Heart right ventricle (tissue), 16 donors: ENCODE data around the gene GRIK4. TPM values are rescaled to one million over a fixed set of nuclear protein-coding genes. Genes with fewer than 3 reads are reported as not detected.

Source experiments
- ATAC-seq, 8 donors: fragments of 200-7000 bp; cut with Tn5 transposase; one replicate each; pipeline ENCODE4 v1.9.1; 2020; ENCODE audit warnings: mild to moderate bottlenecking in 8 of 8, moderate library complexity in 8 of 8, moderate number of reproducible peaks in 1 of 8
- DNase-seq, 2 donors: peaks; one replicate each; pipeline ENCODE4 v3.0.0-alpha.2; 2020
- H3K27ac ChIP-seq, 10 donors: fragments of 200-600 bp; sonication (generic) in 2 of 10; one replicate each; pipeline versions ENCODE4 v1.5.0 to v1.8.0; 2020 to 2022; ENCODE audit warnings: mild to moderate bottlenecking in 3 of 10
- H3K27me3 ChIP-seq, 7 donors: fragments of 200-600 bp; one replicate each; pipeline ENCODE4 v1.8.0; 2021 to 2022; ENCODE audit warnings: mild to moderate bottlenecking in 2 of 7
- H3K36me3 ChIP-seq, 9 donors: fragments of 200-600 bp; sonication (generic) in 1 of 9; one replicate each; pipeline versions ENCODE4 v1.5.0 to v1.8.0; 2020 to 2022; ENCODE audit warnings: mild to moderate bottlenecking in 2 of 9
- H3K4me1 ChIP-seq, 9 donors: fragments of 200-600 bp; sonication (generic) in 1 of 9; one replicate each; pipeline versions ENCODE4 v1.5.0 to v1.8.0; 2020 to 2022; ENCODE audit warnings: mild to moderate bottlenecking in 4 of 9
- H3K4me3 ChIP-seq, 10 donors: fragments of 200-600 bp; sonication (generic) in 2 of 10; one replicate each; pipeline versions ENCODE4 v1.5.0 to v1.8.0; 2020 to 2022; ENCODE audit warnings: mild to moderate bottlenecking in 7 of 10, moderate library complexity in 2 of 10
- H3K9me3 ChIP-seq, 11 donors: fragments of 200-600 bp in 10 of 11; sonication (generic) in 2 of 11; one replicate each; pipeline versions ENCODE4 v1.5.0 to v1.8.0; 2013 to 2022; ENCODE audit warnings: mild to moderate bottlenecking in 2 of 11, control low read depth in 1 of 11, moderate library complexity in 1 of 11
- CTCF ChIP-seq, 9 donors: fragments of 200-600 bp; sonication (generic) in 2 of 9; IDR thresholded peaks; one replicate each; pipeline versions ENCODE4 v1.5.0 to v1.8.0; 2021 to 2022; ENCODE audit warnings: antibody characterized with exemption in 9 of 9, mild to moderate bottlenecking in 5 of 9, moderate library complexity in 1 of 9
- WGBS, 2 donors: extraction: QIAGEN DNeasy Blood & Tissue Kit; methylation state at CpG; one replicate each; pipeline ENCODE4 v1.1.7; 2013; ENCODE audit warnings: inconsistent platforms in 1 of 2; 5-methylcytosine and 5-hydroxymethylcytosine counted together
- intact Hi-C, 10 donors: fragments of 100-400 bp; cut with DNase I; formaldehyde crosslinking; loops; one replicate each; pipeline versions ENCODE4 v1.11.1 to v1.14.2; 2022
- polyA plus RNA-seq, 2 donors: library from polyadenylated mRNA; stranded (reverse); fragments of 200-250 nt; gene quantifications; one replicate each; pipeline ENCODE4 v1.2.3, GENCODE V29; 2013
- total RNA-seq, 10 donors: library from RNA; stranded (reverse); fragmentation: NEBNext Ultra II Directional in 3 of 10; extraction: Animal tissue kit (Norgen Biotek cat#: 25700) in 3 of 10; gene quantifications; one replicate each; pipeline versions ENCODE4 v1.2.1 to v1.2.4, GENCODE V29; 2021 to 2023
- donor health status: Arrhythmogenic right ventricular cardiomyopathy.
- donor health status: ischemic (EF 13 %, LVEDD 7.1; RV severe dilation, severe dysfunction).
- donor health status: healthy with polysubstance abuse.
- donor health status: DM: no; HTN: yes; CAD: no.
- donor health status: DM: no; HTN: no; CAD: no.
- donor health status: ischemic (EF 25% LVEDD 6.9; RV normal size, moderate dysfunction).
- donor health status: ischemic (EF 25% LVEDD 5.7; RV mildly dilated, moderate dysfunction).
- donor health status: healthy.
- donor health status: DM: yes; HTN: yes; CAD: no.
- donor health status: Ischemic cardiomyopathy.
- donor health status: ischemic (EF 35%, LVEDD 5.7; RV mildly dilated, moderate dysfunction).
- donor health status: nonischemic (EF 11% LVEDD 7.7; RV severe dilation, severe dysfunction).
- donor health status: DM: yes; HTN: yes; CAD: no.
- donor health status: PGD.
- donor health status: ischemic (EF 29% LVEDD 5.4; RV normal size, mild dysfunction).
- donor health status: nonischemic (EF 23%, LVEDD 6.1; RV moderate dilation, normal function).

GRIK4 gene
- total and polyA plus RNA-seq, 12 donors, result 0.01 to 0.85 (median 0.37) TPM; not detected in 6

GRCh38 chr11:120521176-120521575 is 9.6 kb downstream of the GRIK4 start:
- intact Hi-C loops, result loop anchor here in 1 of 10 donors (5.0 kb wide), 1 partner anchor 156 kb away; no protein-coding TSS in a partner anchor
- no peaks in the 10 kb centered on the region for H3K9me3 ChIP-seq
- no peak for TF ChIP-seq CTCF (IDR thresholded peaks at IDR 0.05)
- ATAC-seq (no peak), DNase-seq (no peak)
- H3K4me3 ChIP-seq, result no peak overlapping the region
- H3K27me3 ChIP-seq, result peaks cover 0 to 51% (median 37%) of the 10 kb centered on the region in 7 donors
- H3K4me1 ChIP-seq, result peaks cover 0 to 14% (median 3%) of the 10 kb centered on the region in 9 donors
- H3K36me3 ChIP-seq, result no peaks in the 10 kb centered on the region
- no peak overlapping the region for H3K27ac ChIP-seq
- WGBS, 2 donors, result 94 to 95% methylated on average over 7 of the region's 7 CpGs

- H3K4me1 ChIP-seq, result peaks cover 0 to 10% (median 3%) of the 10 kb centered on the region in 9 donors
- H3K9me3 ChIP-seq, result no peaks in the 10 kb centered on the region
- no peak overlapping the region for H3K4me3 ChIP-seq
- ATAC-seq, result no peak
- no peak for TF ChIP-seq CTCF (IDR thresholded peaks at IDR 0.05)
- DNase-seq, result no peak
- 90 to 93% methylated on average over 11 of the region's 11 CpGs for WGBS, 2 donors
- no peaks in the 10 kb centered on the region for H3K36me3 ChIP-seq
- peaks cover 0 to 50% (median 39%) of the 10 kb centered on the region in 7 donors for H3K27me3 ChIP-seq
- intact Hi-C loops, result loop anchor here in 1 of 10 donors (5.0 kb wide), 1 partner anchor 155 kb away; no protein-coding TSS in a partner anchor
- H3K27ac ChIP-seq, result no peak overlapping the region
Observed at GRCh38 chr11:120522021-120522420, 10.5 kb downstream of the GRIK4 start.

GRCh38 chr11:120522736-120523135 is 11.2 kb downstream of the GRIK4 start:
- Histone ChIP-seq H3K4me1 (peaks cover 0 to 6% (median 0%) of the 10 kb centered on the region in 9 donors), H3K27me3 (peaks cover 0 to 57% (median 43%) of the 10 kb centered on the region in 7 donors), H3K9me3 (no peaks in the 10 kb centered on the region), H3K4me3 (no peak overlapping the region), H3K27ac (no peak overlapping the region), H3K36me3 (no peaks in the 10 kb centered on the region)
- ATAC-seq (no peak), DNase-seq (no peak)
- intact Hi-C loops, result loop anchor here in 1 of 10 donors (5.0 kb wide), 1 partner anchor 155 kb away; no protein-coding TSS in a partner anchor
- no peak for TF ChIP-seq CTCF (IDR thresholded peaks at IDR 0.05)
- WGBS, 2 donors, result 86 to 87% methylated on average over 3 of the region's 3 CpGs

GRCh38 chr11:120523196-120523595 is 11.6 kb downstream of the GRIK4 start:
- intact Hi-C loops, result loop anchor here in 1 of 10 donors (5.0 kb wide), 1 partner anchor 154 kb away; no protein-coding TSS in a partner anchor
- ATAC-seq, result no peak
- no peak for TF ChIP-seq CTCF (IDR thresholded peaks at IDR 0.05)

More at GRCh38 chr11:120523196-120523595, 11.6 kb downstream of the GRIK4 start:
- no peaks in the 10 kb centered on the region for H3K9me3 ChIP-seq
- H3K27ac ChIP-seq, result no peak overlapping the region
- H3K4me1 ChIP-seq, result peaks cover 0 to 6% (median 0%) of the 10 kb centered on the region in 9 donors
- DNase-seq, result no peak
- H3K27me3 ChIP-seq, result peaks cover 0 to 58% (median 45%) of the 10 kb centered on the region in 7 donors
- no peak overlapping the region for H3K4me3 ChIP-seq
- H3K36me3 ChIP-seq, result no peaks in the 10 kb centered on the region
- 50 to 60% methylated on average over 12 of the region's 12 CpGs for WGBS, 2 donors
